ENCODE measurements around the gene LGI2.

- TF ChIP-seq CTCF (IDR thresholded peaks at IDR 0.05 in 4 of 5, conservative IDR thresholded peaks at IDR 0.05 in 1 of 5) (no peak), POLR2A (IDR thresholded peaks at IDR 0.05) (no peak)
These were observed 46.1 kb upstream of the LGI2 start for GRCh38 chr4:25076625-25077398.

All from gastrocnemius medialis (tissue), 4 donors.